Measurements from ENCODE around the gene NCOR1. TPM values are rescaled to one million over a fixed set of nuclear protein-coding genes. Genes with fewer than 3 reads are reported as not detected.
"Not testable (repeated sequence)": the region's sequence is repeated elsewhere in the genome, so short reads cannot be mapped to it uniquely, and the experiment has no call there.

The NCOR1 gene
- total and polyA plus RNA-seq, 2 experiments from 2014 or later = 102 to 132 TPM

DNA sequence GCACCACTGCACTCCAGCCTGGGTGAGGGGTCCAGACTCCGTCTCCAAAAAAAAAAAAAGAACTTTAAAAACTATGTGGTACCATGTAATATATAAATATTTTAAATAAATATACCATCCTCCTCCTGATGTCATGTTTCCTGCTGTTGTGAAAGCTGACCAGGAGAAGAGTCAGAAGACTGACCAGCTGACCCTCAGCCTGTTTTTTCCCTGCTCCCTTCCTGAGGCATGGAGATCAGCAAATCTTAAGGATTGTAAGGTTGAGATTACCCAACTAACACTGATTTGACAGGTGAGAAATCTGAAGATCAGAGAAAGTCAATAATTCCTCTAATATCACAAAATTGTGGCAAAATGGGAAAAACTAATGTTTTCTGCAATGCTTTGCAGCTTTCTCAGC lies 18.1 kb downstream of the NCOR1 start:
- peaks cover 26% of the 10 kb centered on the region for H3K4me1 Mint-ChIP-seq
- H3K9me2 ChIP-seq (ENCODE audit: insufficient read depth) = no peaks in the 10 kb centered on the region
- no peak overlapping the region for H3K4me3 Mint-ChIP-seq
- H2AFZ ChIP-seq = no peak overlapping the region
- TF ChIP-seq POLR2AphosphoS5 (IDR thresholded peaks at IDR 0.05; ENCODE audit: low read depth) = no peak
- TF ChIP-seq CREB1 (CRISPR knock-in tag; IDR thresholded peaks at IDR 0.05; ENCODE audit: low read depth) = no peak
- TF ChIP-seq, protein P1, sequence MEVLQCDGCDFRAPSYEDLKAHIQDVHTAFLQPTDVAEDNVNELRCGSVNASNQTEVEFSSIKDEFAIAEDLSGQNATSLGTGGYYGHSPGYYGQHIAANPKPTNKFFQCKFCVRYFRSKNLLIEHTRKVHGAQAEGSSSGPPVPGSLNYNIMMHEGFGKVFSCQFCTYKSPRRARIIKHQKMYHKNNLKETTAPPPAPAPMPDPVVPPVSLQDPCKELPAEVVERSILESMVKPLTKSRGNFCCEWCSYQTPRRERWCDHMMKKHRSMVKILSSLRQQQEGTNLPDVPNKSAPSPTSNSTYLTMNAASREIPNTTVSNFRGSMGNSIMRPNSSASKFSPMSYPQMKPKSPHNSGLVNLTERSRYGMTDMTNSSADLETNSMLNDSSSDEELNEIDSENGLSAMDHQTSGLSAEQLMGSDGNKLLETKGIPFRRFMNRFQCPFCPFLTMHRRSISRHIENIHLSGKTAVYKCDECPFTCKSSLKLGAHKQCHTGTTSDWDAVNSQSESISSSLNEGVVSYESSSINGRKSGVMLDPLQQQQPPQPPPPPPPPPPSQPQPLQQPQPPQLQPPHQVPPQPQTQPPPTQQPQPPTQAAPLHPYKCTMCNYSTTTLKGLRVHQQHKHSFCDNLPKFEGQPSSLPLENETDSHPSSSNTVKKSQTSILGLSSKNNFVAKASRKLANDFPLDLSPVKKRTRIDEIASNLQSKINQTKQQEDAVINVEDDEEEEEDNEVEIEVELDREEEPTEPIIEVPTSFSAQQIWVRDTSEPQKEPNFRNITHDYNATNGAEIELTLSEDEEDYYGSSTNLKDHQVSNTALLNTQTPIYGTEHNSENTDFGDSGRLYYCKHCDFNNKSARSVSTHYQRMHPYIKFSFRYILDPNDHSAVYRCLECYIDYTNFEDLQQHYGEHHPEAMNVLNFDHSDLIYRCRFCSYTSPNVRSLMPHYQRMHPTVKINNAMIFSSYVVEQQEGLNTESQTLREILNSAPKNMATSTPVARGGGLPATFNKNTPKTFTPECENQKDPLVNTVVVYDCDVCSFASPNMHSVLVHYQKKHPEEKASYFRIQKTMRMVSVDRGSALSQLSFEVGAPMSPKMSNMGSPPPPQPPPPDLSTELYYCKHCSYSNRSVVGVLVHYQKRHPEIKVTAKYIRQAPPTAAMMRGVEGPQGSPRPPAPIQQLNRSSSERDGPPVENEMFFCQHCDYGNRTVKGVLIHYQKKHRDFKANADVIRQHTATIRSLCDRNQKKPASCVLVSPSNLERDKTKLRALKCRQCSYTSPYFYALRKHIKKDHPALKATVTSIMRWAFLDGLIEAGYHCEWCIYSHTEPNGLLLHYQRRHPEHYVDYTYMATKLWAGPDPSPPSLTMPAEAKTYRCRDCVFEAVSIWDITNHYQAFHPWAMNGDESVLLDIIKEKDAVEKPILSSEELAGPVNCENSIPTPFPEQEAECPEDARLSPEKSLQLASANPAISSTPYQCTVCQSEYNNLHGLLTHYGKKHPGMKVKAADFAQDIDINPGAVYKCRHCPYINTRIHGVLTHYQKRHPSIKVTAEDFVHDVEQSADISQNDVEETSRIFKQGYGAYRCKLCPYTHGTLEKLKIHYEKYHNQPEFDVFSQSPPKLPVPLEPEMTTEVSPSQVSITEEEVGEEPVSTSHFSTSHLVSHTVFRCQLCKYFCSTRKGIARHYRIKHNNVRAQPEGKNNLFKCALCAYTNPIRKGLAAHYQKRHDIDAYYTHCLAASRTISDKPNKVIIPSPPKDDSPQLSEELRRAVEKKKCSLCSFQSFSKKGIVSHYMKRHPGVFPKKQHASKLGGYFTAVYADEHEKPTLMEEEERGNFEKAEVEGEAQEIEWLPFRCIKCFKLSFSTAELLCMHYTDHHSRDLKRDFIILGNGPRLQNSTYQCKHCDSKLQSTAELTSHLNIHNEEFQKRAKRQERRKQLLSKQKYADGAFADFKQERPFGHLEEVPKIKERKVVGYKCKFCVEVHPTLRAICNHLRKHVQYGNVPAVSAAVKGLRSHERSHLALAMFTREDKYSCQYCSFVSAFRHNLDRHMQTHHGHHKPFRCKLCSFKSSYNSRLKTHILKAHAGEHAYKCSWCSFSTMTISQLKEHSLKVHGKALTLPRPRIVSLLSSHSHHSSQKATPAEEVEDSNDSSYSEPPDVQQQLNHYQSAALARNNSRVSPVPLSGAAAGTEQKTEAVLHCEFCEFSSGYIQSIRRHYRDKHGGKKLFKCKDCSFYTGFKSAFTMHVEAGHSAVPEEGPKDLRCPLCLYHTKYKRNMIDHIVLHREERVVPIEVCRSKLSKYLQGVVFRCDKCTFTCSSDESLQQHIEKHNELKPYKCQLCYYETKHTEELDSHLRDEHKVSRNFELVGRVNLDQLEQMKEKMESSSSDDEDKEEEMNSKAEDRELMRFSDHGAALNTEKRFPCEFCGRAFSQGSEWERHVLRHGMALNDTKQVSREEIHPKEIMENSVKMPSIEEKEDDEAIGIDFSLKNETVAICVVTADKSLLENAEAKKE (CRISPR knock-in tag; IDR thresholded peaks at IDR 0.05) = no peak
- no peak for TF ChIP-seq EZH2phosphoT487 (IDR thresholded peaks at IDR 0.05; ENCODE audit: unreplicated experiment)
- TF ChIP-seq, protein P2, sequence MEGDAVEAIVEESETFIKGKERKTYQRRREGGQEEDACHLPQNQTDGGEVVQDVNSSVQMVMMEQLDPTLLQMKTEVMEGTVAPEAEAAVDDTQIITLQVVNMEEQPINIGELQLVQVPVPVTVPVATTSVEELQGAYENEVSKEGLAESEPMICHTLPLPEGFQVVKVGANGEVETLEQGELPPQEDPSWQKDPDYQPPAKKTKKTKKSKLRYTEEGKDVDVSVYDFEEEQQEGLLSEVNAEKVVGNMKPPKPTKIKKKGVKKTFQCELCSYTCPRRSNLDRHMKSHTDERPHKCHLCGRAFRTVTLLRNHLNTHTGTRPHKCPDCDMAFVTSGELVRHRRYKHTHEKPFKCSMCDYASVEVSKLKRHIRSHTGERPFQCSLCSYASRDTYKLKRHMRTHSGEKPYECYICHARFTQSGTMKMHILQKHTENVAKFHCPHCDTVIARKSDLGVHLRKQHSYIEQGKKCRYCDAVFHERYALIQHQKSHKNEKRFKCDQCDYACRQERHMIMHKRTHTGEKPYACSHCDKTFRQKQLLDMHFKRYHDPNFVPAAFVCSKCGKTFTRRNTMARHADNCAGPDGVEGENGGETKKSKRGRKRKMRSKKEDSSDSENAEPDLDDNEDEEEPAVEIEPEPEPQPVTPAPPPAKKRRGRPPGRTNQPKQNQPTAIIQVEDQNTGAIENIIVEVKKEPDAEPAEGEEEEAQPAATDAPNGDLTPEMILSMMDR (conservative IDR thresholded peaks at IDR 0.05; ENCODE audit: low read depth in 2 of 2) = no peak
- no peak for TF ChIP-seq JUNB (IDR thresholded peaks at IDR 0.05; ENCODE audit: unreplicated experiment)
- TF ChIP-seq STAT1 (IDR thresholded peaks at IDR 0.05; ENCODE audit: unreplicated experiment) = no peak
- no peak for TF ChIP-seq ETS1 (IDR thresholded peaks at IDR 0.05)
- no peak for TF ChIP-seq ZNF114 (CRISPR knock-in tag; IDR thresholded peaks at IDR 0.05)
- H3K4me3 ChIP-seq = no peak overlapping the region
- no peaks in the 10 kb centered on the region; the same call in 1 of the 2 replicates for H3K36me3 ChIP-seq (ENCODE audit: insufficient read depth)
- H3K4me1 ChIP-seq (ENCODE audit: insufficient read depth) = peaks cover 17% of the 10 kb centered on the region
- ATAC-seq (no peak), DNase-seq (ENCODE audit: low spot score) (no peak)
- H4K20me1 ChIP-seq (replicated peaks; ENCODE audit: insufficient read depth) = peaks cover 21% of the 10 kb centered on the region
- peaks cover 35% of the 10 kb centered on the region for H3K36me3 Mint-ChIP-seq (ENCODE audit: low read depth)
- no peak overlapping the region for H3K27ac Mint-ChIP-seq
- H3K27me3 ChIP-seq (ENCODE audit: insufficient read depth) = no peaks in the 10 kb centered on the region
- no peak overlapping the region for H3K27ac ChIP-seq (ENCODE audit: low read depth)
- H3K9me3 Mint-ChIP-seq = no peaks in the 10 kb centered on the region
- H3K27me3 Mint-ChIP-seq (ENCODE audit: insufficient read depth, low read depth, poor library complexity) = peaks cover 7% of the 10 kb centered on the region
- H3K79me2 ChIP-seq (replicated peaks; ENCODE audit: insufficient read depth) = peaks cover 93% of the 10 kb centered on the region
- no peaks in the 10 kb centered on the region for H3F3A ChIP-seq (replicated peaks; ENCODE audit: low read depth)
- H3K4me2 ChIP-seq = no peak overlapping the region

DNA sequence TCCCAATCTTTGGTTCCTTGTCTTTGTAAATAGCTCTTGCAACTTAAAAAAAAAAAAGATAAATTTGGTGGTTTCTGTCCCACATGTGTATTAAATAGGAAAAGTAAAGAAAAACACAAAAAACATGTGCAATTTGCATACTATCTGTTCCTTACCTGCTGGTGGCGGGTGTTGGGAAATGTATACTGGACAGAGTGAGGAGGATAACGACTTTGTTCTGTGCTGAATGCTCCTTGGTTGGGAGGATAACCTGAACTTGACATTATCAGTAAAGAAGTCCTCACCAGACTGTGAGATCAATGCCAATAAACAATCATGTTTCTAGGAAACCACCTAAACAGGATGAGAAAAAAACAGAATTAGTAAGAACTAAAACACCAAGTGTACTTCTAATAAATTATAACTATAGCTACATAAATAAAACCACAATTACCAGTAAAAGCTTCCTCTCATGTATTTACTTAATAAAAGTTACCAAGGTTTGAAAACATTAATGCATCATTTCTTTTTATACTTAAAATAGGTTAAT lies 21.0 kb downstream of the NCOR1 start:
- not testable (repeated sequence) for H3F3A ChIP-seq (replicated peaks; ENCODE audit: low read depth); H3K27ac Mint-ChIP-seq; H2AFZ ChIP-seq; DNase-seq (ENCODE audit: low spot score); H3K4me1 ChIP-seq (ENCODE audit: insufficient read depth); H3K9me2 ChIP-seq (ENCODE audit: insufficient read depth); H3K27ac ChIP-seq (ENCODE audit: low read depth); H3K27me3 ChIP-seq (ENCODE audit: insufficient read depth); H3K4me1 Mint-ChIP-seq; H3K9me3 Mint-ChIP-seq; H3K4me3 Mint-ChIP-seq; ATAC-seq; H3K27me3 Mint-ChIP-seq (ENCODE audit: insufficient read depth, low read depth, poor library complexity); H3K4me3 ChIP-seq; H3K36me3 ChIP-seq (ENCODE audit: insufficient read depth); H3K4me2 ChIP-seq
- peaks cover 15% of the 10 kb centered on the region for H4K20me1 ChIP-seq (replicated peaks; ENCODE audit: insufficient read depth)
- H3K79me2 ChIP-seq (replicated peaks; ENCODE audit: insufficient read depth) = peaks cover 93% of the 10 kb centered on the region
- peaks cover 41% of the 10 kb centered on the region for H3K36me3 Mint-ChIP-seq (ENCODE audit: low read depth)

All from GM23338 (cell line).